ENCODE results near the gene CYP4A11. TPM values are rescaled to one million over a fixed set of nuclear protein-coding genes. Genes with fewer than 3 reads are reported as not detected.

Gene CYP4A11, protein sequence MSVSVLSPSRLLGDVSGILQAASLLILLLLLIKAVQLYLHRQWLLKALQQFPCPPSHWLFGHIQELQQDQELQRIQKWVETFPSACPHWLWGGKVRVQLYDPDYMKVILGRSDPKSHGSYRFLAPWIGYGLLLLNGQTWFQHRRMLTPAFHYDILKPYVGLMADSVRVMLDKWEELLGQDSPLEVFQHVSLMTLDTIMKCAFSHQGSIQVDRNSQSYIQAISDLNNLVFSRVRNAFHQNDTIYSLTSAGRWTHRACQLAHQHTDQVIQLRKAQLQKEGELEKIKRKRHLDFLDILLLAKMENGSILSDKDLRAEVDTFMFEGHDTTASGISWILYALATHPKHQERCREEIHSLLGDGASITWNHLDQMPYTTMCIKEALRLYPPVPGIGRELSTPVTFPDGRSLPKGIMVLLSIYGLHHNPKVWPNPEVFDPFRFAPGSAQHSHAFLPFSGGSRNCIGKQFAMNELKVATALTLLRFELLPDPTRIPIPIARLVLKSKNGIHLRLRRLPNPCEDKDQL
- total RNA-seq: not detected in 2 replicates

GRCh38 chr1:46941135-46941694 is at the start of gene CYP4A11:
Gene CYP4A11, minus strand, starts transcription at chr1:46941476. Its CDS starts 43 bp downstream, at chr1:46941433.

Other genes with a start within 250 kb of the CYP4A11 start
- gene EFCAB14, start 222.4 kb downstream of the CYP4A11 start, total RNA-seq: 50.6 and 57.2 TPM in 2 replicates
- not detected in 2 replicates for gene CYP4B1, start 142.4 kb downstream of the CYP4A11 start, total RNA-seq
- 0.15 and 0.17 TPM in 2 replicates for gene CYP4X1, start 82.2 kb upstream of the CYP4A11 start, total RNA-seq
- gene CYP4Z1, start 125.8 kb upstream of the CYP4A11 start, total RNA-seq: not detected in 2 replicates
- not detected in 2 replicates for gene CYP4A22, start 196.0 kb upstream of the CYP4A11 start, total RNA-seq
- 0.50 TPM in 1 of 2 replicates, not detected in the other for gene PDZK1IP1, start 248.6 kb upstream of the CYP4A11 start, total RNA-seq